Uterus (tissue), 4 donors: Measurements from ENCODE around the gene PHC1. TPM values are rescaled to one million over a fixed set of nuclear protein-coding genes. Genes with fewer than 3 reads are reported as not detected.

Experiments used
- DNase-seq, 2 donors: peaks; one replicate each; pipeline ENCODE4 v3.0.0-alpha.2; 2019 to 2020
- H3K27ac ChIP-seq, 2 donors: fragments of 200-600 bp; sonication (generic); 1 replicate in 1 of 2; 2 replicates in 1 of 2; pipeline ENCODE4 v1.5.1; 2016 to 2018
- H3K27me3 ChIP-seq, 2 donors: fragments of 200-600 bp; sonication (generic); one replicate each; pipeline ENCODE4 v1.5.1; 2018 to 2019; ENCODE audit warnings: control low read depth in 1 of 2
- H3K36me3 ChIP-seq, 2 donors: fragments of 200-600 bp; sonication (generic); one replicate each; pipeline ENCODE4 v1.5.1; 2019; ENCODE audit warnings: control low read depth in 1 of 2
- H3K4me1 ChIP-seq, 2 donors: fragments of 200-600 bp; sonication (generic); one replicate each; pipeline ENCODE4 v1.5.1; 2018 to 2019; ENCODE audit warnings: control low read depth in 1 of 2
- H3K4me3 ChIP-seq, 2 donors: fragments of 200-600 bp; sonication (generic); 1 replicate in 1 of 2; 2 replicates in 1 of 2; pipeline ENCODE4 v1.5.1; 2018 to 2019; ENCODE audit warnings: mild to moderate bottlenecking in 1 of 2
- H3K9me3 ChIP-seq, 2 donors: fragments of 200-600 bp; sonication (generic); one replicate each; pipeline ENCODE4 v1.5.1; 2019; ENCODE audit warnings: control low read depth in 1 of 2
- POLR2A ChIP-seq, 2 donors: fragments of 450-650 bp; IDR thresholded peaks; one replicate each; pipeline ENCODE4 v1.6.1; 2016; ENCODE audit warnings: antibody characterized with exemption in 2 of 2, mild to moderate bottlenecking in 1 of 2, moderate library complexity in 1 of 2
- intact Hi-C: fragments of 100-400 bp; cut with DNase I; formaldehyde crosslinking; loops from one replicate; pipeline ENCODE4 v1.15.1; 2023; ENCODE audit warnings: low total_unique reads
- total RNA-seq, 4 donors: library from RNA; depleted of rRNA in 3 of 4; stranded (reverse); fragments of >200 nt in 3 of 4; gene quantifications; one replicate each; pipeline versions ENCODE4 v1.1.0 to v1.2.4, GENCODE V29; 2014 to 2023
- TF ChIP-seq, protein P1 (sequence below), 4 experiments: fragments of 200-600 bp in 2 of 4; fragments of 450-650 bp in 2 of 4; sonication (generic) in 2 of 4; IDR thresholded peaks; one replicate each; pipeline ENCODE4 v1.5.1; 2016 to 2019; ENCODE audit warnings: antibody characterized with exemption in 4 of 4, mild to moderate bottlenecking in 2 of 4, moderate library complexity in 1 of 4
- donor health status: DM: yes; HTN: yes; CAD: no.

The PHC1 gene
- total RNA-seq, 4 donors from 2014 or later, result 27.7 to 82.0 (median 53.7) TPM

DNA sequence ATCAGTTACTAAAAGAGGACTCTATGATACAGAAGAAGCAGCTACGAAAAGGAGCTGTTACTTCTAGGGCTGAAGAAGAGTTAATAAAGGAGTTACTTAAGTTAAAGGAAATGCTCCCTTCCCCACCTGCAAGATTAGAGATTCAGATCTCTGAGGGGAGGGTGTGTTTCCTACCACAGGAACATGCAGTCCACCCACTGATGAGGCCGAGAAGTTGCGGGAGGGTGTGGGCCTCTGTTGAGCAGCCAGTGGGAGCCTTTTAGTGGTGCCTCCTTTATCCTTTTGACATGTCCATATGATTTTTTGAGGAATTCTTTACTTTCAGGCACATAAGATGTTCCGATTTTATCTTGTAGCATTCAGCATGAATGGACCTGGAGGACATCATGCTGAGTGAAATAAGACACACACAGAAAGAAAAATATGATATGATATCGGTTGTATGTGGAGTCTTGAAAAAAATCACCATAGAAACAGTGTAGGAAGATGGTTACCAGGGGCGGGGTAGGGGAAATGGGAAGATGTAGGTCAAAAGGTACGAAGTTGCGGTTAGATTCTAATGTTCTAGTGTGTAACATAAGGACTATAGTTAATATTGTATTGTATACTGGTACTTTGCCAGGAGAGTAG is 39.6 kb downstream of the PHC1 start:
- no peaks in the 10 kb centered on the region for H3K9me3 ChIP-seq
- DNase-seq, result no peak
- TF ChIP-seq POLR2A (IDR thresholded peaks at IDR 0.05), result no peak
- TF ChIP-seq, protein P1, sequence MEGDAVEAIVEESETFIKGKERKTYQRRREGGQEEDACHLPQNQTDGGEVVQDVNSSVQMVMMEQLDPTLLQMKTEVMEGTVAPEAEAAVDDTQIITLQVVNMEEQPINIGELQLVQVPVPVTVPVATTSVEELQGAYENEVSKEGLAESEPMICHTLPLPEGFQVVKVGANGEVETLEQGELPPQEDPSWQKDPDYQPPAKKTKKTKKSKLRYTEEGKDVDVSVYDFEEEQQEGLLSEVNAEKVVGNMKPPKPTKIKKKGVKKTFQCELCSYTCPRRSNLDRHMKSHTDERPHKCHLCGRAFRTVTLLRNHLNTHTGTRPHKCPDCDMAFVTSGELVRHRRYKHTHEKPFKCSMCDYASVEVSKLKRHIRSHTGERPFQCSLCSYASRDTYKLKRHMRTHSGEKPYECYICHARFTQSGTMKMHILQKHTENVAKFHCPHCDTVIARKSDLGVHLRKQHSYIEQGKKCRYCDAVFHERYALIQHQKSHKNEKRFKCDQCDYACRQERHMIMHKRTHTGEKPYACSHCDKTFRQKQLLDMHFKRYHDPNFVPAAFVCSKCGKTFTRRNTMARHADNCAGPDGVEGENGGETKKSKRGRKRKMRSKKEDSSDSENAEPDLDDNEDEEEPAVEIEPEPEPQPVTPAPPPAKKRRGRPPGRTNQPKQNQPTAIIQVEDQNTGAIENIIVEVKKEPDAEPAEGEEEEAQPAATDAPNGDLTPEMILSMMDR (IDR thresholded peaks at IDR 0.05), result no peak
- H3K36me3 ChIP-seq, result no peaks in the 10 kb centered on the region
- H3K27ac ChIP-seq, result no peak overlapping the region
- H3K27me3 ChIP-seq, result no peaks in the 10 kb centered on the region
- no peak overlapping the region for H3K4me3 ChIP-seq
- intact Hi-C loops, result no loop called here
- H3K4me1 ChIP-seq, result no peaks in the 10 kb centered on the region

DNA sequence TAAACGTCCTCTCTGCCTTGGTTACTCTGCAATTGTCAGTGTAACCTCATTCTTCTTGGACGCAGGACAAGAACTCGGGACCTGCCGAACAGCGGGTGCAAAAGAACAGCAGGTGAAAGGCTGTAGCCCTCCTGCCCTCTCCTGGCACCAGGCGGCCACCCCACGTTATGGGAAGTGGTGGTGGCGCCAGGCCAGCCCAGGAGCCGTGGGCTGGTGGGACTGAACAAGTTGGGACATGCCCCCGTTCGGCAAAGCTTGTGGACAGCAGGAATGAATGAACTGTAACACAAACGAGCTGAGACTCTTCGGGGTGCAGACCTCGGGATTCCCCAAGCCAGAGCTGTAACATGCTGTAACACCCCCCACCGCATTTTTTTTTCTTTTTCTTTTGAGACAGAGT is 41.8 kb downstream of the PHC1 start:
- no peaks in the 10 kb centered on the region for H3K4me1 ChIP-seq
- no peak overlapping the region for H3K27ac ChIP-seq
- TF ChIP-seq, protein P1 (IDR thresholded peaks at IDR 0.05), result no peak
- no peak for TF ChIP-seq POLR2A (IDR thresholded peaks at IDR 0.05)
- no peak for DNase-seq
- H3K27me3 ChIP-seq, result no peaks in the 10 kb centered on the region
- intact Hi-C loops, result no loop called here
- H3K9me3 ChIP-seq, result no peaks in the 10 kb centered on the region
- H3K4me3 ChIP-seq, result no peak overlapping the region
- no peaks in the 10 kb centered on the region for H3K36me3 ChIP-seq

DNA sequence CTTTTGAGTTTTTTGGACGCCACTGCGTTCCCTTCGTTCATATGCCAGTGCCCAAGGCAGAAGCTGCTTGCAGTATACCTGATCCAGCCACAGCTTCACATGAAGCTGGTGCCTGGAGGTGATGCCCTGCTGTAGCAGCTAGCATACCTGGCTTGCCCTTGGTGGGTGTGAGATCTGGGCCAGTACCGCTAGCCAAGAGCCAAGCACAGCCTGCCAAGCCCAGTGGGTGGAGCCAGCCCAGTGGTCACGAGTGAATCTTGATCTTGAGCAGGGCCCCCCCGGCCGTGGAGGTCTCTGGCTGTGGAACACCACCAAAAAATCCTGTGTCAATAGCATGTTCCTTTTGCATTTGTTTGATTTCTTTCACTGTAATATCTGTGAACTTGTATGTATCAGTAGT is 42.5 kb downstream of the PHC1 start:
- no peak for DNase-seq
- intact Hi-C loops, result no loop called here
- Histone ChIP-seq H3K27me3 (no peaks in the 10 kb centered on the region), H3K4me3 (no peak overlapping the region), H3K27ac (no peak overlapping the region), H3K9me3 (no peaks in the 10 kb centered on the region), H3K4me1 (no peaks in the 10 kb centered on the region), H3K36me3 (no peaks in the 10 kb centered on the region)
- TF ChIP-seq, protein P1 (IDR thresholded peaks at IDR 0.05), result no peak
- TF ChIP-seq POLR2A (IDR thresholded peaks at IDR 0.05), result no peak

DNA sequence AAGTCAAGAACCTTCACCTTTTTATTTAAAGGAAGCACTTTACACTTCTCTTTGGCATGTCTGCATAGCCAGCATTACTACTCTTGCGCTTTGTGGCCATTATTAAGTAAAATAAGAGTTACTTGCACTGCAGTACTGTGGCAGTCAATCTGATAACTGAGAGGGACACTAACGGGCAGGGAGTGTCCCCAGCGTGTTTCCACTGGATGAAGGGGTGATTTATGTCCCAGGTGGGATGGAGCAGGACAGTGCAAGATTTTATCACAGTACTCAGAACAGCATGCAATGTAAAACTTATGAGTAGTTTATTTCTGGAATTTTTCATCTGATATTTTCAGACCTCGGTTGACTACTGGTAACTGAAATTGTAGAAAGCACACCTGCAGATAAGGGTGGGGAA is 43.3 kb downstream of the PHC1 start:
- Histone ChIP-seq H3K27me3 (no peaks in the 10 kb centered on the region), H3K27ac (no peak overlapping the region), H3K36me3 (no peaks in the 10 kb centered on the region), H3K4me3 (no peak overlapping the region), H3K9me3 (no peaks in the 10 kb centered on the region), H3K4me1 (no peaks in the 10 kb centered on the region)
- no peak for TF ChIP-seq POLR2A (IDR thresholded peaks at IDR 0.05)
- TF ChIP-seq, protein P1 (IDR thresholded peaks at IDR 0.05), result no peak
- no peak for DNase-seq
- intact Hi-C loops, result no loop called here

DNA sequence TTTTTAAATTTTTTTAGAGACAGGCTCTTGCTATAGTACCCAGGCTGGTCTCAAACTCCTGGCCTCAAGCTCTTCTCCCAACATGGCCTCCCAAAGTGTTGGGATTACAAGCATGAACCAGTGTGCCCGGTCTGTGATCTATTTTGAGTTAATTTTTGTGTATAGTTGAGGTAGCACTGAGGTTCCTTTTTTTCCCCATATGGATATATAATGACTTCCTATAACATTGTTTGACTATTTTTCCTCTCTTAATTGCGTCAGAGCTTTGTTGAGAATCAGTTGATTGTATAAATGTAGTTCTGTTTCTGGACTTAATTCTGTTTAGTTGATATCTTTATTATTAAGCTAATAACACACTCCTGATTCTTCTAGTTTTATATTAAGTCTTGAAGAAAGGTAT is 43.8 kb downstream of the PHC1 start:
- no peak for TF ChIP-seq POLR2A (IDR thresholded peaks at IDR 0.05)
- TF ChIP-seq, protein P1 (IDR thresholded peaks at IDR 0.05), result no peak
- H3K4me3 ChIP-seq, result no peak overlapping the region
- no peaks in the 10 kb centered on the region for H3K27me3 ChIP-seq
- intact Hi-C loops, result no loop called here
- no peaks in the 10 kb centered on the region for H3K4me1 ChIP-seq
- DNase-seq, result no peak
- H3K9me3 ChIP-seq, result no peaks in the 10 kb centered on the region
- H3K36me3 ChIP-seq, result no peaks in the 10 kb centered on the region
- no peak overlapping the region for H3K27ac ChIP-seq
